Measurements from ENCODE around the gene KIAA1328. TPM values are rescaled to one million over a fixed set of nuclear protein-coding genes. Genes with fewer than 3 reads are reported as not detected.

Gene KIAA1328
- polyA plus RNA-seq, 1 donor from 2014 or later, result 8.5 TPM

GRCh38 chr18:37247497-37248161, 418.7 kb downstream of the KIAA1328 start:
- Histone ChIP-seq H3K27ac (ENCODE audit: low read length) (no peak overlapping the region), H3K9me2 (ENCODE audit: insufficient read depth, low read length) (no peaks in the 10 kb centered on the region), H3K9ac (ENCODE audit: low read length) (no peak overlapping the region), H3F3A (ENCODE audit: insufficient read depth, low read length, poor library complexity, severe bottlenecking) (no peaks in the 10 kb centered on the region), H2AFZ (ENCODE audit: low read depth, low read length) (no peak overlapping the region), H3K4me2 (ENCODE audit: low read length) (no peak overlapping the region), H4K20me1 (ENCODE audit: insufficient read depth) (no peaks in the 10 kb centered on the region), H3K27me3 (ENCODE audit: insufficient read depth, low read depth, low read length) (no peaks in the 10 kb centered on the region), H3K9me3 (ENCODE audit: low read length) (no peaks in the 10 kb centered on the region), H3K36me3 (ENCODE audit: insufficient read depth, low read length) (peaks cover 4% of the 10 kb centered on the region), H3K79me2 (replicated peaks; ENCODE audit: insufficient read depth, low read length) (no peaks in the 10 kb centered on the region), H3K4me3 (ENCODE audit: low read length) (no peak overlapping the region)
- TF ChIP-seq REST (IDR thresholded peaks at IDR 0.05; ENCODE audit: borderline replicate concordance), result no peak
- TF ChIP-seq EZH2 (IDR thresholded peaks at IDR 0.05; ENCODE audit: borderline replicate concordance, insufficient read depth, low read length, poor library complexity, severe bottlenecking), result no peak
- TF ChIP-seq TAF1 (IDR thresholded peaks at IDR 0.05; ENCODE audit: low read depth), result no peak
- no peak for TF ChIP-seq SMC3 (conservative IDR thresholded peaks at IDR 0.05; ENCODE audit: poor library complexity)
- no peak for TF ChIP-seq CTCF (IDR thresholded peaks at IDR 0.05; ENCODE audit: poor library complexity, severe bottlenecking)
- TF ChIP-seq POLR2AphosphoS5 (IDR thresholded peaks at IDR 0.05), result no peak
- TF ChIP-seq RAD21 (conservative IDR thresholded peaks at IDR 0.05), result no peak
- TF ChIP-seq MXI1 (conservative IDR thresholded peaks at IDR 0.05; ENCODE audit: poor library complexity, severe bottlenecking), result no peak
- TF ChIP-seq EP300 (conservative IDR thresholded peaks at IDR 0.05; ENCODE audit: poor library complexity, severe bottlenecking), result no peak

GRCh38 chr18:37248281-37248680, 419.4 kb downstream of the KIAA1328 start:
- Histone ChIP-seq H4K20me1 (ENCODE audit: insufficient read depth) (no peaks in the 10 kb centered on the region), H3K9me3 (ENCODE audit: low read length) (no peaks in the 10 kb centered on the region), H3K27me3 (ENCODE audit: insufficient read depth, low read depth, low read length) (no peaks in the 10 kb centered on the region), H3K9me2 (ENCODE audit: insufficient read depth, low read length) (no peaks in the 10 kb centered on the region), H3F3A (ENCODE audit: insufficient read depth, low read length, poor library complexity, severe bottlenecking) (no peaks in the 10 kb centered on the region), H3K4me2 (ENCODE audit: low read length) (no peak overlapping the region), H3K9ac (ENCODE audit: low read length) (no peak overlapping the region), H3K4me3 (ENCODE audit: low read length) (no peak overlapping the region), H2AFZ (ENCODE audit: low read depth, low read length) (no peak overlapping the region), H3K79me2 (replicated peaks; ENCODE audit: insufficient read depth, low read length) (no peaks in the 10 kb centered on the region), H3K27ac (ENCODE audit: low read length) (no peak overlapping the region), H3K36me3 (ENCODE audit: insufficient read depth, low read length) (peaks cover 4% of the 10 kb centered on the region)
- TF ChIP-seq SMC3 (conservative IDR thresholded peaks at IDR 0.05; ENCODE audit: poor library complexity) (no peak), TAF1 (IDR thresholded peaks at IDR 0.05; ENCODE audit: low read depth) (no peak), REST (IDR thresholded peaks at IDR 0.05; ENCODE audit: borderline replicate concordance) (no peak), POLR2AphosphoS5 (IDR thresholded peaks at IDR 0.05) (no peak), MXI1 (conservative IDR thresholded peaks at IDR 0.05; ENCODE audit: poor library complexity, severe bottlenecking) (no peak), EP300 (conservative IDR thresholded peaks at IDR 0.05; ENCODE audit: poor library complexity, severe bottlenecking) (no peak), RAD21 (conservative IDR thresholded peaks at IDR 0.05) (no peak), CTCF (IDR thresholded peaks at IDR 0.05; ENCODE audit: poor library complexity, severe bottlenecking) (no peak), EZH2 (IDR thresholded peaks at IDR 0.05; ENCODE audit: borderline replicate concordance, insufficient read depth, low read length, poor library complexity, severe bottlenecking) (no peak)

Measured in neural cell (in vitro differentiated cells).